Stimulated activated CD8-positive, alpha-beta memory T cell treated with anti-CD3 and anti-CD28 coated beads, Interleukin-7, amount 100 ng/mL, for 48 hours (primary cell): ENCODE data around the gene MCF2L2.

Experiments used
- DNase-seq, 2 donors: peaks; one replicate each; pipeline ENCODE4 v3.0.0-alpha.2; 2020; ENCODE audit warnings: low read depth in 1 of 2; ENCODE audit errors: extremely low read depth in 1 of 2

Gene MCF2L2

GRCh38 chr3:183298701-183299153 is 129.7 kb downstream of the MCF2L2 start:
- no peak for DNase-seq

DNA sequence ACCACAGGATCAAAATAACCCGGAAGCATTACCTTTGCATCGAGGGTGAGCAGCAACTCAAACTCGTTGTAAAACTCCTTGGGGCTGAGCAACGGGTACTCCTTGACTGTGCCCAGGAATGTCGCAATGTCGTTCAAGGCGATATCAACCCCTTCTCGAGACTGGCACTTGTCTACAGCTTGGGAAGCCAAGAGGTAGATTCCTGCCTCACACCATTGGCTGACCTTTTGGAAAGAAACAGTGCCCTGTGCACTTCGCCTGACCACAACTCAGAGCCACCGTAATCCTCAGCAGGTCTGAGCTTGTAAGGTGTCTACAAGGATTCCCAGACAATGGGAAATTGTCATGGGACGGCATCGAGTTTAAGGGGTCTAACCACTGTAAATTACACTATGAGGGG is 131.5 kb downstream of the MCF2L2 start:
- DNase-seq: no peak

DNA sequence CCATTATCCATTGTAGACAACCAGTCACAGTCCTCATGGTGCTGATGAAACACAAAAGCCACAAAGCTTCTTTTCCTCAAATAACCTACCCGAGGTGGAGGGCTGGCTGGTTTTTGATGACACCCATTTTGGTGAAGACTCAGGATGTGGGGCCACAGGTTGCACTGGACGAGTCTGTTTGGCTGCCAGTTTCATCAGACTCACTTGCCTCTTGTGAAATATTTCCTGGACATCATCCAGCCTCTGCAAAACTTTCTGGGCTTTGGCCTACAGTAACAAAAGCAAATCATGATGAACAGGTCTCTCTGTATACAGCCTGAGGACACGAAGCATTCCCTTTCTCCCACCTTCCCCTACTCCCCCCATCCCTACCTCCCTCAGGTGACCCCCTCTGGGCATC is 133.2 kb downstream of the MCF2L2 start:
- no peak for DNase-seq

DNA sequence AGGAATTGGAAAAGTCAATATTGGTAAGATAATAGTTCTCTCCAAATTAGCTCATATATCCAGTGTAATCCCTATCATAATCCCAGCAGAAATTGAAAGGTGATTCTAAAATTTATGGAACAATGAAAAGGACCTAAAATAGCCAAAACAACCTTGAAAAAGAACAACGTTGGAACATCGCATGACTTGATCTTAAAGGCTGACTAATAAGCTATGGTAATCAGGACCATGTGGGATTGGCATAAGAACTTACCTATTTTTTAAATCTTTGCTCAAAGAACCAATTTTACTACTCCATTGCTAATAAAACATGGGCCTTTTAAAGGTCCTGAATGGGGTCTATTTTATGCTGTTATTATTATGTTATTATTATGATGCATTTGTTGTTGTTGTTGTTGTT is 134.5 kb downstream of the MCF2L2 start:
- DNase-seq: no peak

DNA sequence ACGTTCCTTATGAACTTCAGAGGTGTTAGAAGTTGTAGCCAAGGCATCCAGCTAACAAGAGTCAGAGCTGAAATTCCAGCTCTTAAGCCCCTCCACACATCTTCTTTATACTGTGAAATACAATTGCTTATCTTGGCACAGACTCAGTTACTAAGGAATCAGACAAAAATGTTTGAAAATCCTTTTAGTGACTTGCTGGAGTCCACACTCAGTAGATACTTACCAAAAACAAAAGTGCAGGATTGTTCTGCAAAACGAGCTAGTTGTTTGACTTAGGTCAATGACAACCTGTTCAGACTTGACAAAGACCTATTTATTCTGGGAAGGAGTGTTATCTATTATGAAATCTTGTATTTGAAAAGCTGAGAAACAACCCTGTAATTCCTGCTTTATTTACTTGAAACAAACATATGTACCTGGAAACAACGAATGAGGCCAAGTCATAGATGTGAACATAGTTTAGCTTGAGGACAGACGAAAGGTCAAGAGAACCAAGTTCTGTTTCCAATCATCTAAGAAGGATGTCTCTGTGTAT is 136.9 kb downstream of the MCF2L2 start:
- DNase-seq: no peak

DNA sequence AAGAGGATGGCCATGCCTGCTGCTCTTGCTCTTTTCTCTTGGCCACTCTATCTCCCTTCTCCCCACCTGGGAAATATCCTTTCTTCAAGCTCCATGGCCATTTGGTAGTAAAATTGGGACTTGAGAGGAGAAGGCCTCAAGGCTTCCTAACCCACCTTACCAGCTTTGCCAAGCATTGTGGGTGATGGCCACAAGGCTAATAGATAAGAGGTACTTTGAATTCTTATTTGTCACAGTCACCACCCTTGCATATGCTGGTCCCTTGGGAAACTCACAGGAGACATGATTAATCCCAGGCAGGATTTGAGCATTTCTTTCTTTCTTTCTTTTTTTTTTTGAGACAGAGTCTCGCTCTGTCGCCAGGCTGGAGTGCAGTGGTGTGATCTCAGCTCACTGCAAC is 138.2 kb downstream of the MCF2L2 start:
- DNase-seq: no peak

GRCh38 chr3:183288117-183288516 is 140.3 kb downstream of the MCF2L2 start:
- no peak for DNase-seq

DNA sequence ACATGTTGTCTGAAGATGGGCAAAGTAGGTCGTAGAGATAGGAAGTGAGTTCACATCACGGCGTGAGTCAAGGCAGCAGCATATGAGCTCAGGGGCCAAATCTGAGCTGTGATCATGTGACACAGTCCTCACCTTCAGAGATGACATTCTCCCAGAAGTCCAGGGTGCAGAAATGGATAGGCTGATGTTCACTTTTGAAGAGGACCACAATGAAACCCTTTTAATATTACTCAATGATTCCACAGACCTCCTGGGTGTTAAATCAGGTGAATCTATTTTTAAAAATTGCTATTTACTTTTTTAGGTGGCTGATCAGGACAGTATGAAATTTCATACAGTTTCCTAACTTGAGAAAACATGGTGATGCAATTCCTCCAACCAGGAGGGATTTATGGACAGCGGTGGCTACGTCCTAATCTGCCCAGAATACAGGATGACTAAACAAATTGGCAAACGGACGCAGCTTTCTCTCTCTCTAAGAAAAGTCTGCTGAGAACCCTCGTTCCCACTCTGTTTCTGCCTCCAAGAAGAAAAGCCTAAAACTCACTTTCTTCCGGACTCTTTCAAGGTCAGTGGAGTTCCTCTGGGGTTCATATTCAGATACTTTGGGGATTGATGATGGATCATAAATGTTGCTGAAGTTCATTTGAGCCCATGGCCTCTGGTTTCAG is 141.0 kb downstream of the MCF2L2 start:
- DNase-seq: no peak

DNA sequence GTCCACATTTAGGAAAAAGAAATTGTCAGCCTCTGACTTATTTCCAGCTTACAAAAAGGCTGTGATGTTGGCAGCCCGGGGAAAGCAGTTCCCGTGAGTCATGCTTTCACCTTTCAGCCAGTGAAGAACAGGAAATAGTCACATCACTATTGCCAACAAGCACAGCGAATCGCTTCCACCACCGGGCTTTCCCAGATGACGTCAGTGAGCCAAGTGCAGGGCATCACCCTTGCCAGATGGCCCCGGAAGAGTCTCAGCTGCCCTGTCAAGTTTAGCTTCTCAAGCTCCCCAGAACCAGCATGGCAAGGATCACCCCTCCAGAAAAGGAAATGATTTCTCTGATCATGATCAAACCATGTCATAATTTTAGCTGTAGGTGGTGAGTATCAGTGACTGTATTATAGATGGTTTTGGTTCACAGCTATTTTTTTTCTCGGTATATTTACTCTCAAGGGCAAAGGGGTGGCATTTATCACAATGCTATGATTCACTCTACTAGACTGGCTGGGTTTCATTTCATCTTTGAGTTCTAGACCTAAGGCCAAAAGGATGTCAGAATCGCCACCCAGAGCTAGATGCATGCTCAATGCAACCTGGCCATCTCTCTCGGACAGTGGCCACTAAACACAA is 142.5 kb downstream of the MCF2L2 start:
- peak; percentile 82 to 98 for DNase-seq

DNA sequence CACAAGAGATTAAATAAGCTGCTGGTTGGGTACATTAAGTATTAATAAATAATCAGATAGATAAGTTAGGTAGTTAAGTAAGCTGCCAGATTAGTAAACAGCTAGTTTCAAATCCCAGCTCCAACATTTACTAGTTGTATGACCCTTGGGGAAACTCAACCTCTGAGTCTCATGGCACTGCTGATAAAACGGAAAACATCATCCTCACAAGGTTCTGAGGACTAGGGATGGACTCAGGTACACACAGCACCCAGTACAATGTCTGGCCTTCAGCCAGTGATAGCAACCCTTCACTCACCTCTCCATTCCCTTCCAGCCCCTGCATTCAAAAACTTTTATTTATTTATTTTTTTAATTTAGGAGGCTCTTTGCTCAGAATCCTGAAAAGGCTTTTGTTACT is 143.1 kb downstream of the MCF2L2 start:
- no peak for DNase-seq

DNA sequence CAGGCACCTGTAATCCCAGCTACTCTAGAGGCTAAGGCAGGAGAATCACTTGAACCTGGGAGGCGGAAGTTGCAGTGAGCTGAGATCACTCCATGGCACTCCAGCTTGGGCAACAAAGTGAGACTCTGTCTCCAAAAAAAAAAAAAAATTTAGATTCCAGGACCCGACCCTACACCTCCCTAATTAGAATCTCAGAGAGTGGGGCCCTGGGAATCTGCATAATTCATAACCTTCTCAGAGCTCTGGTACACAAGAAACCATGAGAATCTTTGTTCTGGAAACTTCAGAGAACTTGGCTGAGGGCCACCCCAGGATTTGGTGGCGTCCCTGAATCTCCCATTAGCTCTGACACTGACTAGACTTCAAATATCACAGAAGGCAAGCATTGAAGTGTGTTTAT is 143.8 kb downstream of the MCF2L2 start:
- no peak for DNase-seq

DNA sequence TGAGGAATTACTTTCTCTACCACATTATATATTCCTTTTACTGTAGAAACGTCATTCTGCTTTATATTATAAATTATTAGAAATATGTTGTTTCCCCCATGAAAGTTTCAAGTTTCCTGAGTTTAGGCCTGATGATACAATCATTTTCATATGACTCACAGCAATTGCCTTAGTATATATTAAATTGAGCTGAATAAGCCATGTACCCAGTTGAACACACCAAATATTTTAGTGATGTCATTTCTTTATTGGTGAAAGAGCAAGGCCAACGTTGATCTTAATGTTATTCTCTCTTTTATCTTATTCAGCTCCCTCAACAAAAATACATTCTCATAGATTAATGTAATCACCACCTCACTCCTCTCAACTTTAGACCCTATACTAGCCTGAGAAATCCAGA is 144.5 kb downstream of the MCF2L2 start:
- no peak for DNase-seq

DNA sequence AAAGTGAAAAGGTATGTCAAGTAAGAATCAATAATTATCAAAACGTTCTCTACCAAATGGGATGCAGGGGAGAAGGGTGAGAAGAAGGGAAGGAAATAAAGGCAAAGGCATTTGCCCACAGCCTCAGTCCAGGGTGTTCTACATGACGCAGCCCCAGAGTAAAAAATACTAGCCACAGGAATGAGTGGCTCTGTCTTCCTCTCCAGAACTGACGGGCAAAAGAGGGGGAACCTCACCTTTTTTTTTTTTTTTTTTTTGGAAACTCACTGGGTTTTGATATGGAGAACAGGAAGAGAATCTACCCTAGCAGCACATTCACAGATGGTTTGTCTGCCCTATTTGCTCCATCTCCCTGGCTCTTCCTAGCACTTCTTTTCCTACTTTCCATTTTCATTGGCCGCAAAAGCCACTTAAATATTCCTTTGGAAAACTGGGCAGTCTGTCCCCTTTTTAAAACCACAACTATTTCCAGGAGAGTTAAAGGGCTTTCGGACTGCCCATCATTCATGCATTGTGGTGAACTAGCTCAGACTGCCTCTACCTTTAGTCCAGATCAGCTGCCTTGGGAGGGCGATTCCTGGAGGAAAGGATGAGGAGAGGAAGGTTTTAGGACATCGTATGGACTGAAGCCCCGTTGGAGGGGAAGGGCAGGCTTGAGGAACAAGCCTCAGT is 147.2 kb downstream of the MCF2L2 start:
- DNase-seq: no peak

DNA sequence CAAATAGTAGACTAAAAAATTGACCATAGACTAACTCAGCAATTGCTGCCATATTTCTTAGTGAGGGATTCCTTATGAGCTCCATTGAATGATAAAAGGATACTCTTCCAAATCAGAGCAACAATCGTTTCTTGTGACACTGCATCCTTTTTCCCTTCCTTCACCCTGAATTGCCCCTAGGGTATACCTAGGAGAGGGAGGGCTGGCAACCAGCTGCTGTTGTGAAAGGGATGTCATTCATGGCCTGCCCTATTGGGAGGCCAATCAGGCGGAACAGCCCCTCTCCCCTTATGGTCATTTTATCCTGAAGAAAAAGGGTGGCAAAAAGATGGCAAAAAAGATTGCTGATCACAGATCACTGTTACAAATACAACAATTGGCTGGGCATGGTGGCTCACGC is 149.0 kb downstream of the MCF2L2 start:
- DNase-seq: no peak

- no peak for DNase-seq
Measured at GRCh38 chr3:183278479-183279088, 149.8 kb downstream of the MCF2L2 start.

- DNase-seq: no peak
Measured at GRCh38 chr3:183277260-183277659, 151.2 kb downstream of the MCF2L2 start.

- no peak for DNase-seq
Measured at GRCh38 chr3:183275937-183276336, 152.5 kb downstream of the MCF2L2 start.

- no peak for DNase-seq
Measured at GRCh38 chr3:183275418-183275817, 153.0 kb downstream of the MCF2L2 start.

DNA sequence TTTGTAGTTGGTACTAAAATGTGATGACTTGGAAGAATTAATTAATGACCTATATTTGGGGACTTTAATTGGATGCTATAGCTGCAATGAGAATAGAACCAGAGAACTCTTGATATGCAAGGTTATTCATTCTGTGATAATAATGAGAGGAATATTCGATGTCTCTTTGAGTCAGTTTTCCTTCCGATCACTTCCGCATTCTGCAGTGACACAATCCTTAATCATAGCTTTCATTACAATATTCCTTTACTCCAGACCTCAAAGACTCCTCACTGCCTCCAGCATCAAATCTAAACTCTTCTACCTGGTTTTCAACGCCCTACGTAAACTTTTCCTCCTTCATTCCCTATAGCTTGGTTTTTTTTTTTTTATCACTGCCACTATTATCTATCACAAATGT is 153.8 kb downstream of the MCF2L2 start:
- DNase-seq: no peak

GRCh38 chr3:183272791-183273190 is 155.6 kb downstream of the MCF2L2 start:
- DNase-seq: no peak

- DNase-seq: no peak
Measured at GRCh38 chr3:183272142-183272541, 156.3 kb downstream of the MCF2L2 start.

DNA sequence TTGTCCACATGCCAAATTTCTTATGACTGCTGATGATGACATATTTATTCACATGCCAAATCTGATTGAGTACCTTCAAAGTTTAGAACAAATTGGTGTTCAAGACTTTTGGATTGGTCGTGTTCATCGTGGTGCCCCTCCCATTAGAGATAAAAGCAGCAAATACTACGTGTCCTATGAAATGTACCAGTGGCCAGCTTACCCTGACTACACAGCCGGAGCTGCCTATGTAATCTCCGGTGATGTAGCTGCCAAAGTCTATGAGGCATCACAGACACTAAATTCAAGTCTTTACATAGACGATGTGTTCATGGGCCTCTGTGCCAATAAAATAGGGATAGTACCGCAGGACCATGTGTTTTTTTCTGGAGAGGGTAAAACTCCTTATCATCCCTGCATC is 158.1 kb downstream of the MCF2L2 start:
- no peak for DNase-seq
